IMR-90 (cell line): Measurements from ENCODE around the gene C6orf89. TPM values are rescaled to one million over a fixed set of nuclear protein-coding genes. Genes with fewer than 3 reads are reported as not detected.

Source experiments
- ATAC-seq: fragments of 200-7000 bp; cut with Tn5 transposase; 2 replicates; pipeline ENCODE4 v1.9.1; 2020; ENCODE audit warnings: low read depth, mild to moderate bottlenecking, moderate library complexity
- BruUV-seq: library from RNA; stranded (reverse); fragments of 400-500 nt; replicated peaks from 2 replicates; lab custom pipeline; 2021; lab: Mats Ljungman, UMichigan
- CTCF ChIA-PET: fragments of 300-600 bp; formaldehyde crosslinking; extraction: SDS; loops from one replicate; lab custom pipeline; 2021; ENCODE audit warnings: antibody characterized with exemption; lab: Yijun Ruan, JAX
- POLR2A ChIA-PET: fragments of 300-600 bp; sonication (Branson Sonifier 250); formaldehyde crosslinking; loops from one replicate; lab custom pipeline; 2022; ENCODE audit warnings: antibody characterized with exemption; ENCODE audit not compliant: unreplicated experiment; lab: Charles Lee
- DNase-seq: peaks from one replicate; pipeline ENCODE4 v3.0.0; 2013
- H2AFZ ChIP-seq: replicated peaks from 2 replicates; pipeline ENCODE3; 2013; ENCODE audit warnings: low read length, mild to moderate bottlenecking; ENCODE audit not compliant: poor library complexity
- H2AK5ac ChIP-seq: 2 replicates; pipeline ENCODE4 v1.6.1; 2013; ENCODE audit warnings: low read depth, low read length, inconsistent platforms
- H2AK9ac ChIP-seq: replicated peaks from 2 replicates; pipeline ENCODE3; 2013; ENCODE audit warnings: mild to moderate bottlenecking, low read depth, low read length, moderate library complexity; ENCODE audit not compliant: poor library complexity
- H2BK120ac ChIP-seq: 2 replicates; pipeline ENCODE4 v1.6.1; 2013; ENCODE audit warnings: low read depth, low read length, inconsistent platforms
- H2BK15ac ChIP-seq: 3 replicates; pipeline ENCODE4 v1.6.1; 2013; ENCODE audit warnings: low read depth, low read length, inconsistent platforms
- H2BK20ac ChIP-seq: 2 replicates; pipeline ENCODE4 v1.6.1; 2013; ENCODE audit warnings: low read depth, mild to moderate bottlenecking, inconsistent platforms, low read length, moderate library complexity
- H2BK5ac ChIP-seq: 2 replicates; pipeline ENCODE4 v1.6.1; 2013; ENCODE audit warnings: mild to moderate bottlenecking, low read depth, low read length, inconsistent platforms; ENCODE audit not compliant: poor library complexity, severe bottlenecking
- H3K14ac ChIP-seq: replicated peaks from 2 replicates; pipeline ENCODE4 v1.6.1; 2013; ENCODE audit warnings: low read depth, low read length, inconsistent platforms
- H3K18ac ChIP-seq: 2 replicates; pipeline ENCODE4 v1.6.1; 2013; ENCODE audit warnings: low read depth, low read length, control low read depth
- H3K23ac ChIP-seq: 2 replicates; pipeline ENCODE4 v1.6.1; 2013; ENCODE audit warnings: low read depth, low read length, inconsistent platforms
- H3K27ac ChIP-seq: 2 replicates; pipeline ENCODE4 v1.5.1; 2013; ENCODE audit warnings: mild to moderate bottlenecking, control low read depth, low read length; ENCODE audit not compliant: insufficient read depth
- H3K27me3 ChIP-seq: 2 replicates; pipeline ENCODE4 v1.6.1; 2013; ENCODE audit warnings: low read length; ENCODE audit not compliant: control insufficient read depth, insufficient read depth
- H3K36me3 ChIP-seq: 2 replicates; pipeline ENCODE4 v1.6.1; 2013; ENCODE audit warnings: low read length, mixed read lengths; ENCODE audit not compliant: control insufficient read depth, insufficient read depth
- H3K4ac ChIP-seq: 2 replicates; pipeline ENCODE4 v1.6.1; 2013; ENCODE audit warnings: low read depth, low read length, inconsistent platforms
- H3K4me1 ChIP-seq: 2 replicates; pipeline ENCODE4 v1.6.1; 2013; ENCODE audit warnings: low read length, mixed read lengths; ENCODE audit not compliant: control insufficient read depth, insufficient read depth
- H3K4me2 ChIP-seq: 2 replicates; pipeline ENCODE4 v1.6.1; 2013; ENCODE audit warnings: low read depth, mild to moderate bottlenecking, control low read depth, low read length, moderate library complexity
- H3K4me3 ChIP-seq: 2 replicates; pipeline ENCODE4 v1.5.1; 2013; ENCODE audit warnings: low read depth, mild to moderate bottlenecking, control low read depth, low read length, moderate library complexity; ENCODE audit not compliant: insufficient read depth
- H3K56ac ChIP-seq: 2 replicates; pipeline ENCODE4 v1.6.1; 2013; ENCODE audit warnings: low read length, inconsistent platforms; ENCODE audit not compliant: insufficient read depth; ENCODE audit errors: extremely low read depth
- H3K79me1 ChIP-seq, 2 experiments: 2 replicates each; pipeline ENCODE4 v1.6.1; 2013; ENCODE audit warnings: low read length in 2 of 2, inconsistent platforms in 1 of 2, low read depth in 1 of 2
- H3K9ac ChIP-seq: 2 replicates; pipeline ENCODE4 v1.6.1; 2013; ENCODE audit warnings: low read depth, low read length, control low read depth
- H3K9me1 ChIP-seq: 2 replicates; pipeline ENCODE4 v1.6.1; 2013; ENCODE audit warnings: low read length, inconsistent platforms; ENCODE audit not compliant: insufficient read depth
- H3K9me3 ChIP-seq: 2 replicates; pipeline ENCODE4 v1.6.1; 2013; ENCODE audit warnings: low read length; ENCODE audit not compliant: control insufficient read depth, insufficient read depth
- H4K20me1 ChIP-seq: 2 replicates; pipeline ENCODE4 v1.6.1; 2013; ENCODE audit warnings: low read length, inconsistent platforms; ENCODE audit not compliant: insufficient read depth
- H4K5ac ChIP-seq: 2 replicates; pipeline ENCODE4 v1.6.1; 2013; ENCODE audit warnings: mild to moderate bottlenecking, low read depth, low read length, control low read depth
- H4K8ac ChIP-seq, 2 experiments: 2 replicates each; pipeline ENCODE4 v1.6.1; 2013; ENCODE audit warnings: low read depth in 2 of 2, low read length in 2 of 2, control low read depth in 1 of 2, inconsistent platforms in 1 of 2
- H4K91ac ChIP-seq: 2 replicates; pipeline ENCODE4 v1.6.1; 2013; ENCODE audit warnings: low read depth, low read length, inconsistent platforms; ENCODE audit not compliant: insufficient read depth
- BHLHE40 ChIP-seq: fragments of 150-350 bp; IDR thresholded peaks from 2 replicates; pipeline ENCODE4 v1.6.1; 2016; ENCODE audit warnings: mild to moderate bottlenecking, low read depth, low read length
- CHD1 ChIP-seq: IDR thresholded peaks from 2 replicates; pipeline ENCODE4 v1.6.1; 2012; ENCODE audit warnings: low read depth, low read length, improper control_type of control experiment
- ELK1 ChIP-seq: fragments of 150-350 bp; IDR thresholded peaks from 2 replicates; pipeline ENCODE4 v1.6.1; 2016; ENCODE audit warnings: low read depth, mild to moderate bottlenecking, low read length, moderate library complexity, borderline replicate concordance
- FOS ChIP-seq: fragments of 150-350 bp; IDR thresholded peaks from 2 replicates; pipeline ENCODE4 v1.6.1; 2016; ENCODE audit warnings: low read depth, low read length
- MAFK ChIP-seq: IDR thresholded peaks from 2 replicates; pipeline ENCODE4 v1.6.1; 2012; ENCODE audit warnings: low read depth, low read length, improper control_type of control experiment
- NFE2L2 ChIP-seq: fragments of 150-350 bp; IDR thresholded peaks from 2 replicates; pipeline ENCODE4 v1.6.1; 2016; ENCODE audit warnings: low read depth, mild to moderate bottlenecking, low read length
- RAD21 ChIP-seq: IDR thresholded peaks from 2 replicates; pipeline ENCODE4 v1.6.1; 2012; ENCODE audit warnings: low read length, improper control_type of control experiment
- RFX5 ChIP-seq: IDR thresholded peaks from 2 replicates; pipeline ENCODE4 v1.8.0; 2012; ENCODE audit warnings: low read depth, mild to moderate bottlenecking, low read length, moderate library complexity
- WGBS, 2 experiments: methylation state at CpG; one replicate each; pipeline versions ENCODE4 v1.1.5 to v1.1.7; 2013; ENCODE audit warnings: missing lambda C conversion rate in 2 of 2; ENCODE audit not compliant: insufficient read length in 1 of 2; ENCODE audit errors: extremely low coverage in 2 of 2; 5-methylcytosine and 5-hydroxymethylcytosine counted together
- dilution Hi-C: fragments of 300-500 bp; cut with HindIII; formaldehyde crosslinking; loops from one replicate; pipeline ENCODE4 v1.14.3; 2018; ENCODE audit warnings: low sequenced_read_pairs; ENCODE audit not compliant: unreplicated experiment
- in situ Hi-C: fragments of 300-500 bp; cut with MboI; formaldehyde crosslinking; loops from 3 replicates; pipeline ENCODE4 v1.14.3; 2019; ENCODE audit warnings: low sequenced_read_pairs, inconsistent platforms, mixed read lengths
- intact Hi-C: fragments of 100-400 bp; cut with micrococcal nuclease; formaldehyde crosslinking; loops from 2 replicates; pipeline ENCODE4 v1.10.0; 2022
- polyA plus RNA-seq, 3 experiments: library from polyadenylated mRNA; depleted of rRNA; stranded (reverse); fragments of >200 nt; gene quantifications; 2 replicates each; pipeline ENCODE4 v1.2.3, GENCODE V29; 2012; ENCODE audit warnings: low replicate concordance in 1 of 3
- total RNA-seq: library from RNA; depleted of rRNA; stranded (reverse); fragments of >200 nt; gene quantifications from 2 replicates; pipeline ENCODE4 v1.2.3, GENCODE V29; 2012

C6orf89 gene
- total and polyA plus RNA-seq, 2 of the 4 experiments (the other 2 are of a cell fraction): 30.8 to 52.3 TPM

- ChIA-PET POLR2A (no interaction called here), CTCF (no interaction called here)
- TF ChIP-seq MAFK (no peak), RFX5 (no peak), RAD21 (no peak), BHLHE40 (no peak), FOS (no peak), CHD1 (no peak), NFE2L2 (no peak), ELK1 (no peak)
- Histone ChIP-seq H2BK20ac (no peak overlapping the region), H2BK15ac (no peak overlapping the region), H3K27me3 (no peaks in the 10 kb centered on the region), H4K91ac (peak overlapping the region; percentile 21; the same call in 1 of the 2 replicates), H3K18ac (no peak overlapping the region), H3K4me3 (no peak overlapping the region), H2AK9ac (peak overlapping the region; percentile 55), H3K23ac (no peak overlapping the region), H4K8ac (no peak overlapping the region), H3K56ac (no peak overlapping the region), H3K4me1 (peaks cover 4% of the 10 kb centered on the region), H3K14ac (no peak overlapping the region), H2AFZ (peak overlapping the region; percentile 63), H3K9ac (no peak overlapping the region), H3K9me1 (no peaks in the 10 kb centered on the region; the same call in 1 of the 2 replicates), H4K20me1 (peaks cover 9% of the 10 kb centered on the region; the same call in 1 of the 2 replicates), H3K36me3 (peaks cover 21% of the 10 kb centered on the region), H3K9me3 (no peaks in the 10 kb centered on the region), H2AK5ac (peak overlapping the region; percentile 24; the same call in 1 of the 2 replicates), H2BK5ac (no peak overlapping the region), H2BK120ac (no peak overlapping the region), H3K79me1 (no peaks in the 10 kb centered on the region), H3K4ac (peak overlapping the region; percentile 45; the same call in 1 of the 2 replicates), H4K5ac (no peak overlapping the region), H3K27ac (no peak overlapping the region), H3K4me2 (no peak overlapping the region)
- no TSS peak for BruUV-seq
- intact Hi-C loops: no loop called here
- dilution Hi-C loops: no loop called here
- no peak for DNase-seq
- no peak for ATAC-seq
- 73% methylated on average over 3 of the region's 11 CpGs; no CpG with 5 or more reads in 1 of the 2 experiments for WGBS, 2 experiments
- in situ Hi-C loops: no loop called here
Measured at GRCh38 chr6:36963451-36964290, 77.9 kb downstream of the C6orf89 start.
